Measurements from ENCODE around the gene PDZD2.

DNA sequence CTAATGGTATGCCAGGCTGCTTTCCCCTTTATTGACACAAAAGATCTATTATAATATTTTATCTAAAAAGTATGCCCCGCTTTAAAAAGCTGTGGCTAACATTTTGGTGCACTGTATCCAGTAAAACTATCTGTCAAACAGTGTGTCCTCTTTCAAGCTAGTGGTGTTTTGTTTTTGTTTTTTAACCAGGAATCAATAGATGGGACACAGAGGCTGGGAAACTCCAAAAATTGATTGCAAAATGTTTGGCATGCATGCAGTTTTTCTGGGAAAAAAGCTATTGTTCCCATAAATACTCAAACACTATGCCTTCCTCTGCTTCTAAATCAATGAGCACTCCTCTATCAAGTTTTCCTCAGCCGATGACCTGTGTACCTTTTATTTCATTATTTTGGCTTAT lies 34.3 kb upstream of the PDZD2 start:
- TF ChIP-seq, protein P1, sequence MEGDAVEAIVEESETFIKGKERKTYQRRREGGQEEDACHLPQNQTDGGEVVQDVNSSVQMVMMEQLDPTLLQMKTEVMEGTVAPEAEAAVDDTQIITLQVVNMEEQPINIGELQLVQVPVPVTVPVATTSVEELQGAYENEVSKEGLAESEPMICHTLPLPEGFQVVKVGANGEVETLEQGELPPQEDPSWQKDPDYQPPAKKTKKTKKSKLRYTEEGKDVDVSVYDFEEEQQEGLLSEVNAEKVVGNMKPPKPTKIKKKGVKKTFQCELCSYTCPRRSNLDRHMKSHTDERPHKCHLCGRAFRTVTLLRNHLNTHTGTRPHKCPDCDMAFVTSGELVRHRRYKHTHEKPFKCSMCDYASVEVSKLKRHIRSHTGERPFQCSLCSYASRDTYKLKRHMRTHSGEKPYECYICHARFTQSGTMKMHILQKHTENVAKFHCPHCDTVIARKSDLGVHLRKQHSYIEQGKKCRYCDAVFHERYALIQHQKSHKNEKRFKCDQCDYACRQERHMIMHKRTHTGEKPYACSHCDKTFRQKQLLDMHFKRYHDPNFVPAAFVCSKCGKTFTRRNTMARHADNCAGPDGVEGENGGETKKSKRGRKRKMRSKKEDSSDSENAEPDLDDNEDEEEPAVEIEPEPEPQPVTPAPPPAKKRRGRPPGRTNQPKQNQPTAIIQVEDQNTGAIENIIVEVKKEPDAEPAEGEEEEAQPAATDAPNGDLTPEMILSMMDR (conservative IDR thresholded peaks at IDR 0.05 in 1 of 2, IDR thresholded peaks at IDR 0.05 in 1 of 2; ENCODE audit: extremely low read depth in 1 of 2, insufficient read depth in 1 of 2, low read depth in 1 of 2, low read length in 2 of 2) = no peak
- no peak for TF ChIP-seq EZH2 (IDR thresholded peaks at IDR 0.05; ENCODE audit: borderline replicate concordance, low read length)

Data from mammary epithelial cell (primary cell).